Right lobe of liver (tissue), 6 donors: ENCODE measurements around the gene NKAIN2. TPM values are rescaled to one million over a fixed set of nuclear protein-coding genes. Genes with fewer than 3 reads are reported as not detected.

Experiments
- ATAC-seq, 4 donors: fragments of 200-7000 bp; cut with Tn5 transposase; one replicate each; pipeline ENCODE4 v1.9.1; 2020; ENCODE audit warnings: mild to moderate bottlenecking in 4 of 4, moderate library complexity in 4 of 4
- DNase-seq, 3 donors: peaks; one replicate each; pipeline ENCODE4 v3.0.0-alpha.2; 2020
- H3K27ac ChIP-seq, 3 donors: fragments of 200-600 bp; one replicate each; pipeline ENCODE4 v1.8.0; 2022
- H3K27me3 ChIP-seq, 2 donors: fragments of 200-600 bp; one replicate each; pipeline ENCODE4 v1.8.0; 2022
- H3K36me3 ChIP-seq, 4 donors: fragments of 200-600 bp; sonication (generic) in 1 of 4; one replicate each; pipeline versions ENCODE4 v1.5.1 to v1.8.0; 2017 to 2022; ENCODE audit warnings: control low read depth in 1 of 4
- H3K4me1 ChIP-seq, 4 donors: fragments of 200-600 bp; sonication (generic) in 1 of 4; one replicate each; pipeline versions ENCODE4 v1.5.1 to v1.8.0; 2017 to 2022; ENCODE audit warnings: control low read depth in 1 of 4
- H3K4me3 ChIP-seq, 3 donors: fragments of 200-600 bp; one replicate each; pipeline ENCODE4 v1.8.0; 2022
- H3K9me3 ChIP-seq, 4 donors: fragments of 200-600 bp; sonication (generic) in 1 of 4; one replicate each; pipeline versions ENCODE4 v1.5.1 to v1.8.0; 2017 to 2022; ENCODE audit warnings: control low read depth in 1 of 4
- POLR2A ChIP-seq: fragments of 450-650 bp; IDR thresholded peaks from one replicate; pipeline ENCODE4 v1.6.1; 2017; ENCODE audit warnings: antibody characterized with exemption, mild to moderate bottlenecking
- WGBS: methylation state at CpG from one replicate; pipeline ENCODE4 v1.1.6; 2018; ENCODE audit warnings: low coverage, low lambda C conversion rate; ENCODE audit not compliant: insufficient coverage; ENCODE audit errors: missing lambda C conversion rate; 5-methylcytosine and 5-hydroxymethylcytosine counted together
- intact Hi-C, 2 donors: fragments of 100-400 bp; cut with DNase I; formaldehyde crosslinking; loops; one replicate each; pipeline versions ENCODE4 v1.11.2 to v1.14.1; 2022
- total RNA-seq, 6 experiments: library from RNA; depleted of rRNA in 2 of 6; stranded (reverse); fragments of >200 nt in 2 of 6; fragmentation: NEBNext Ultra II Directional in 3 of 6; extraction: Animal tissue kit (Norgen Biotek cat#: 25700) in 3 of 6; gene quantifications; one replicate each; pipeline versions ENCODE4 v1.1.0 to v1.2.4, GENCODE V29; 2016 to 2023
- TF ChIP-seq, protein P1 (sequence below), 4 donors: fragments of 200-600 bp in 3 of 4; fragments of 450-650 bp in 1 of 4; IDR thresholded peaks; one replicate each; pipeline versions ENCODE4 v1.5.1 to v1.8.0; 2016 to 2022; ENCODE audit warnings: antibody characterized with exemption in 4 of 4, mild to moderate bottlenecking in 2 of 4
- donor health status: DM: no; HTN: yes; CAD: no.
- donor health status: DM: no; HTN: no; CAD: no.
- donor health status: DM: no; HTN: no; CAD: no.
- donor health status: DM: no; HTN: yes; CAD: no.
- donor health status: DM: no; HTN: yes; CAD: no.

Gene NKAIN2
- total RNA-seq, 6 experiments from 2014 or later = 0.16 to 0.28 TPM; not detected in 4

DNA sequence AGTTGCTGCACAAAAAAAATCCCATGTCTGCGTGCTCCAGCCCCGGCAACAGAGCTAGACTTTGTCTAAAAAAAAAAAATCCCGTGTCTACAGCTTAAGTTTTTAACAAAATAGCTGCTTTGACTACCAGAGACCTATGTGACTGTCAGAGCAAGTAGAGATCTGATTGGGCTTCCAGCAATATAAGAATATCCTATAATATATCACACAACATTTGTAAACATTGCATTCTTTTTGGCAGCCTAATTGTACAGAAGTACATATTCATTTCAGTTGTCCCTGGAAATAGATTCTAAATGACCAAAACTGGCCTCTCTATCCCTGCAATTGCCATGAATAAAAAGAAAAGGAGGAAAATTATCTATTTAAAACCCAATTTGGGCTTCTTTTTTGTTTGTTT lies 1019.1 kb downstream of the NKAIN2 start:
- Histone ChIP-seq H3K4me1 (no peaks in the 10 kb centered on the region), H3K4me3 (no peak overlapping the region), H3K27ac (no peak overlapping the region), H3K36me3 (no peaks in the 10 kb centered on the region), H3K27me3 (no peaks in the 10 kb centered on the region), H3K9me3 (no peaks in the 10 kb centered on the region)
- intact Hi-C loops = no loop called here
- ATAC-seq (no peak), DNase-seq (no peak)
- WGBS = 65% methylated on average over 3 of the region's 3 CpGs
- TF ChIP-seq, protein P1, sequence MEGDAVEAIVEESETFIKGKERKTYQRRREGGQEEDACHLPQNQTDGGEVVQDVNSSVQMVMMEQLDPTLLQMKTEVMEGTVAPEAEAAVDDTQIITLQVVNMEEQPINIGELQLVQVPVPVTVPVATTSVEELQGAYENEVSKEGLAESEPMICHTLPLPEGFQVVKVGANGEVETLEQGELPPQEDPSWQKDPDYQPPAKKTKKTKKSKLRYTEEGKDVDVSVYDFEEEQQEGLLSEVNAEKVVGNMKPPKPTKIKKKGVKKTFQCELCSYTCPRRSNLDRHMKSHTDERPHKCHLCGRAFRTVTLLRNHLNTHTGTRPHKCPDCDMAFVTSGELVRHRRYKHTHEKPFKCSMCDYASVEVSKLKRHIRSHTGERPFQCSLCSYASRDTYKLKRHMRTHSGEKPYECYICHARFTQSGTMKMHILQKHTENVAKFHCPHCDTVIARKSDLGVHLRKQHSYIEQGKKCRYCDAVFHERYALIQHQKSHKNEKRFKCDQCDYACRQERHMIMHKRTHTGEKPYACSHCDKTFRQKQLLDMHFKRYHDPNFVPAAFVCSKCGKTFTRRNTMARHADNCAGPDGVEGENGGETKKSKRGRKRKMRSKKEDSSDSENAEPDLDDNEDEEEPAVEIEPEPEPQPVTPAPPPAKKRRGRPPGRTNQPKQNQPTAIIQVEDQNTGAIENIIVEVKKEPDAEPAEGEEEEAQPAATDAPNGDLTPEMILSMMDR (IDR thresholded peaks at IDR 0.05) = no peak
- no peak for TF ChIP-seq POLR2A

GRCh38 chr6:124823240-124824111 lies 1019.8 kb downstream of the NKAIN2 start:
- Histone ChIP-seq H3K36me3 (no peaks in the 10 kb centered on the region), H3K4me1 (no peaks in the 10 kb centered on the region), H3K9me3 (no peaks in the 10 kb centered on the region), H3K27me3 (no peaks in the 10 kb centered on the region), H3K27ac (no peak overlapping the region), H3K4me3 (no peak overlapping the region)
- ATAC-seq (no peak), DNase-seq (no peak)
- intact Hi-C loops = no loop called here
- 69% methylated on average over 13 of the region's 14 CpGs for WGBS
- no peak for TF ChIP-seq POLR2A
- TF ChIP-seq, protein P1 (IDR thresholded peaks at IDR 0.05) = no peak

DNA sequence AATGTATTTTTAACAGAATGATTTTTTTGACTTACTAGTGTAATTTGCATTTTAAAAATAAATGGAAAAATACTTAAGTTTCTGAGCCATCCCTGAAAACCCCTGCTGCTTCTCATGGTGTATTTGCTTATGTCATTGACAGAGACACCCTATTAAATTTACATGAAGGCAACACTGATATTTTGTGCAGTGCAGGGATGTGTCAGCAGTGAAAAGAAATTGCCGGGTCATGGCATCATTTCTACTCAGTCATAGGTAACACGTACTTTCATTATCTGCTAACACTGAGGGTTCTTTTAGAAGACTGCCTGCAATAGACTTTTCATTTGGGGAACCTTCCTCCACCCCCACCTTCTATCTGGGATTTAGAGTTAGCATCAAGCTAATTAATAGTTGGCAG lies 1021.9 kb downstream of the NKAIN2 start:
- TF ChIP-seq, protein P1 (IDR thresholded peaks at IDR 0.05) = no peak
- TF ChIP-seq POLR2A = no peak
- no peak for ATAC-seq
- no peak overlapping the region for H3K27ac ChIP-seq
- no peak overlapping the region for H3K4me3 ChIP-seq
- DNase-seq = no peak
- 79% methylated on average over 2 of the region's 2 CpGs for WGBS
- H3K27me3 ChIP-seq = no peaks in the 10 kb centered on the region
- intact Hi-C loops = no loop called here
- H3K4me1 ChIP-seq = no peaks in the 10 kb centered on the region
- no peaks in the 10 kb centered on the region for H3K36me3 ChIP-seq
- H3K9me3 ChIP-seq = no peaks in the 10 kb centered on the region

- H3K4me1 ChIP-seq = no peaks in the 10 kb centered on the region
- no peaks in the 10 kb centered on the region for H3K9me3 ChIP-seq
- H3K4me3 ChIP-seq = no peak overlapping the region
- TF ChIP-seq, protein P1 (IDR thresholded peaks at IDR 0.05) = no peak
- no peak for TF ChIP-seq POLR2A
- no peak for ATAC-seq
- no peaks in the 10 kb centered on the region for H3K36me3 ChIP-seq
- 88% methylated on average over 1 of the region's 1 CpG for WGBS
- H3K27ac ChIP-seq = no peak overlapping the region
- H3K27me3 ChIP-seq = no peaks in the 10 kb centered on the region
- intact Hi-C loops = no loop called here
- DNase-seq = no peak
These were observed 1026.2 kb downstream of the NKAIN2 start for GRCh38 chr6:124829822-124830221.
